ENCODE results near the gene CCDC174. TPM values are rescaled to one million over a fixed set of nuclear protein-coding genes. Genes with fewer than 3 reads are reported as not detected.

CCDC174 gene
- total RNA-seq, 1 donor from 2014 or later: 25.8 TPM

GRCh38 chr3:14680716-14681115, 29.2 kb downstream of the CCDC174 start:
- Mint-ChIP-seq H3K4me1 (ENCODE audit: low read depth) (peaks cover 3% of the 10 kb centered on the region), H3K9me3 (ENCODE audit: low read depth) (peaks cover 7% of the 10 kb centered on the region), H3K27ac (no peak overlapping the region), H3K27me3 (peaks cover 3% of the 10 kb centered on the region), H3K4me3 (ENCODE audit: low read depth) (no peak overlapping the region), H3K36me3 (ENCODE audit: insufficient read depth) (no peaks in the 10 kb centered on the region)
- TF ChIP-seq CTCF (IDR thresholded peaks at IDR 0.05; ENCODE audit: unreplicated experiment): no peak
- DNase-seq (ENCODE audit: low spot score, unreplicated experiment): no peak

- Mint-ChIP-seq H3K9me3 (ENCODE audit: low read depth) (peaks cover 7% of the 10 kb centered on the region), H3K27me3 (peaks cover 26% of the 10 kb centered on the region), H3K36me3 (ENCODE audit: insufficient read depth) (no peaks in the 10 kb centered on the region), H3K4me1 (ENCODE audit: low read depth) (no peaks in the 10 kb centered on the region), H3K4me3 (ENCODE audit: low read depth) (no peak overlapping the region), H3K27ac (no peak overlapping the region)
- DNase-seq (ENCODE audit: low spot score, unreplicated experiment): no peak
- no peak for TF ChIP-seq CTCF (IDR thresholded peaks at IDR 0.05; ENCODE audit: unreplicated experiment)
Observed at GRCh38 chr3:14684447-14684846, 32.9 kb downstream of the CCDC174 start.

- Mint-ChIP-seq H3K27ac (no peak overlapping the region), H3K4me3 (ENCODE audit: low read depth) (no peak overlapping the region), H3K9me3 (ENCODE audit: low read depth) (peaks cover 4% of the 10 kb centered on the region), H3K4me1 (ENCODE audit: low read depth) (no peaks in the 10 kb centered on the region), H3K36me3 (ENCODE audit: insufficient read depth) (no peaks in the 10 kb centered on the region), H3K27me3 (peaks cover 30% of the 10 kb centered on the region)
- no peak for DNase-seq (ENCODE audit: low spot score, unreplicated experiment)
- no peak for TF ChIP-seq CTCF (IDR thresholded peaks at IDR 0.05; ENCODE audit: unreplicated experiment)
Observed at GRCh38 chr3:14685179-14685578, 33.6 kb downstream of the CCDC174 start.

GRCh38 chr3:14687360-14687759, 35.8 kb downstream of the CCDC174 start:
- Mint-ChIP-seq H3K27ac (no peak overlapping the region), H3K9me3 (ENCODE audit: low read depth) (no peaks in the 10 kb centered on the region), H3K4me3 (ENCODE audit: low read depth) (no peak overlapping the region), H3K4me1 (ENCODE audit: low read depth) (no peaks in the 10 kb centered on the region), H3K36me3 (ENCODE audit: insufficient read depth) (no peaks in the 10 kb centered on the region), H3K27me3 (peaks cover 35% of the 10 kb centered on the region)
- no peak for TF ChIP-seq CTCF (IDR thresholded peaks at IDR 0.05; ENCODE audit: unreplicated experiment)
- no peak for DNase-seq (ENCODE audit: low spot score, unreplicated experiment)

GRCh38 chr3:14688525-14688924, 37.0 kb downstream of the CCDC174 start:
- peaks cover 34% of the 10 kb centered on the region for H3K27me3 Mint-ChIP-seq
- TF ChIP-seq CTCF (IDR thresholded peaks at IDR 0.05; ENCODE audit: unreplicated experiment): no peak
- H3K9me3 Mint-ChIP-seq (ENCODE audit: low read depth): peaks cover 5% of the 10 kb centered on the region
- H3K4me1 Mint-ChIP-seq (ENCODE audit: low read depth): no peaks in the 10 kb centered on the region
- no peak overlapping the region for H3K4me3 Mint-ChIP-seq (ENCODE audit: low read depth)
- DNase-seq (ENCODE audit: low spot score, unreplicated experiment): no peak
- H3K27ac Mint-ChIP-seq: no peak overlapping the region
- no peaks in the 10 kb centered on the region for H3K36me3 Mint-ChIP-seq (ENCODE audit: insufficient read depth)
